GM13977 (cell line): ENCODE measurements around the gene ALKBH2.

Experiments
- DNase-seq: peaks from one replicate; pipeline ENCODE4 v3.0.0; 2012; ENCODE audit warnings: low spot score
- in situ Hi-C: fragments of 300-500 bp; cut with MboI; formaldehyde crosslinking; loops from one replicate; pipeline ENCODE4 v1.12.0; 2022; ENCODE audit warnings: low sequenced_read_pairs, low pct_unique_long_range_greater_than_20kb, mixed read lengths, inconsistent platforms; ENCODE audit not compliant: unreplicated experiment
- TF ChIP-seq, protein P1 (sequence below): IDR thresholded peaks from 2 replicates; pipeline ENCODE4 v1.5.1; 2012; ENCODE audit warnings: mild to moderate bottlenecking, control low read depth; ENCODE audit not compliant: insufficient read depth; ENCODE audit errors: extremely low read depth, missing control alignments

Gene ALKBH2

DNA sequence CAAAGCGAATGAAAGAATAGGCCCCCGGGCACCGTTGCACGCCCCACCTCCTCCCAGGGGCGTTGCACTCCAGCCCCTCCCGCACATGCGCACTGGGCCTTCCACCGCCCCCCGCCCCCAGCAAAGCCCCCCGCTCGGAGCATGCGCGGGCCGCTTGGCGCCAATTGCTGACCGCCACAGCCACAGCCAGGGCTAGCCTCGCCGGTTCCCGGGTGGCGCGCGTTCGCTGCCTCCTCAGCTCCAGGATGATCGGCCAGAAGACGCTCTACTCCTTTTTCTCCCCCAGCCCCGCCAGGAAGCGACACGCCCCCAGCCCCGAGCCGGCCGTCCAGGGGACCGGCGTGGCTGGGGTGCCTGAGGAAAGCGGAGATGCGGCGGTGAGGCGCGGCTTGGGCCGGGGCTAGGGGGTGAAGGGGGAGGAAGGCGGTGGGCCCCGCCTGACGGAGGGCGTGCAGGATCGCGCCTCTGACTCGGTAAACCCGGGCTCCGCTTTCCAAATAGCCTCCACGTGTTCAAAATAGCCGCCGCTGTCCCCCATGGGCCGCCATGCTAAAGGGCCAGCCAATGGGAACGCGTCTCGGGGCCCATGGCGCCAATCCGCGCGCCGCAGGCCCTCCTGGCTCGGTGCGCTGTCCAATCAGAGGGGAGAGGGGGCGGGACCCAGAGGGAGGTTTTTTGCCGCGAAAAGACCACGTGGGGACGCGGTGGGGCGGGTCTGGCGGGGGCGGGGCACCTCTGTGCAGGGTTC is 4.3 kb upstream of the ALKBH2 start, which contains the start of gene UNG:
Gene UNG, plus strand, starts transcription at position 163 of the 748 bp plus-strand sequence. Its CDS starts 83 bp downstream, at position 246.
- in situ Hi-C loops, result loop anchor here (25.0 kb wide), 2 partner anchors 235 to 435 kb away; partner anchors contain the start of gene SSH1
- TF ChIP-seq, protein P1, sequence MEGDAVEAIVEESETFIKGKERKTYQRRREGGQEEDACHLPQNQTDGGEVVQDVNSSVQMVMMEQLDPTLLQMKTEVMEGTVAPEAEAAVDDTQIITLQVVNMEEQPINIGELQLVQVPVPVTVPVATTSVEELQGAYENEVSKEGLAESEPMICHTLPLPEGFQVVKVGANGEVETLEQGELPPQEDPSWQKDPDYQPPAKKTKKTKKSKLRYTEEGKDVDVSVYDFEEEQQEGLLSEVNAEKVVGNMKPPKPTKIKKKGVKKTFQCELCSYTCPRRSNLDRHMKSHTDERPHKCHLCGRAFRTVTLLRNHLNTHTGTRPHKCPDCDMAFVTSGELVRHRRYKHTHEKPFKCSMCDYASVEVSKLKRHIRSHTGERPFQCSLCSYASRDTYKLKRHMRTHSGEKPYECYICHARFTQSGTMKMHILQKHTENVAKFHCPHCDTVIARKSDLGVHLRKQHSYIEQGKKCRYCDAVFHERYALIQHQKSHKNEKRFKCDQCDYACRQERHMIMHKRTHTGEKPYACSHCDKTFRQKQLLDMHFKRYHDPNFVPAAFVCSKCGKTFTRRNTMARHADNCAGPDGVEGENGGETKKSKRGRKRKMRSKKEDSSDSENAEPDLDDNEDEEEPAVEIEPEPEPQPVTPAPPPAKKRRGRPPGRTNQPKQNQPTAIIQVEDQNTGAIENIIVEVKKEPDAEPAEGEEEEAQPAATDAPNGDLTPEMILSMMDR, result no peak
- DNase-seq, result peak; percentile 99

DNA sequence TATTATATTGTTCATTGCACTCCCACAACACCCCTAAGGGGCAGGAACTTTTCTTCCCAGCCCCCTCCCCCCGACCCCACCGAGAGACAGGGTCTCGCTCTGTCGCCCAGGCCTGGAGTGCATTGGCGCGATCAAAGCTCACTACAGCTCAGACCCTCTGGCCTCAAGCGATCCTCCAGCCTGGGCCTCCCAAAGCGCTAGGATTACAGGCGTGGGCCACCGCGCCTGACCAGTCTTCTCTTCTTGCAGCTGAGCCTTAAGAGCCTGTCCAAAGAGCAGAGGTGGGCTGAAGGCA is 3.8 kb upstream of the ALKBH2 start:
- DNase-seq, result no peak
- in situ Hi-C loops, result loop anchor here (25.0 kb wide), 2 partner anchors 235 to 435 kb away; partner anchors contain the start of gene SSH1

DNA sequence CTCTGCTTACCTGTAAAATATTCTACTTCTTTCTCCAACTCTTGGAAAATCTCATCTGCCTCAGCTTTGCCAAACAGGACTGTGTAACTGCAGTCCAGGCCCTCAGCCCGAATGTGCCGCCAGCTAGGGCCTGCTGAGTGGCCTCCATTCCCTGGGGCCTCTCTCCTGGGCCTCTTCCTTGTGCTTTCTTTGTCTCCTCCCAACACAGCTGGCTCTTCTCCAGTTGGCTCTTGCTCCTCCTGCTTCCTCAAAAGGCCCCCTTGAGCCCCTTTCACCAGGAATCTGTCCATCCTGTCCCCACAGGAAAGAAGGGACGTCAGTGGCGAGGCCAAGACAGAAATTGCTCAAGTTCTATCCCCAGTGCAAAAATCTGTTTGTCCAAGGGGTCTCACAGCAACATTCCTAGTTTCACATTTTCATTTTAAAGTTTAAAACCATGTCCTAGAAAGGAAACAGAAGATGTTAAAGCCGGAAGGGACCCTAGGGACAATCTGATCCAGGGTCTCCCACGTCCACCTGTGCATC is 713 bp downstream of the ALKBH2 start:
- TF ChIP-seq, protein P1, result no peak
- no peak for DNase-seq
- in situ Hi-C loops, result loop anchor here (25.0 kb wide), 2 partner anchors 230 to 430 kb away; partner anchors contain the start of gene SSH1

More for the DNA sequence above, 3.8 kb upstream of the ALKBH2 start:
- TF ChIP-seq, protein P1, result no peak

DNA sequence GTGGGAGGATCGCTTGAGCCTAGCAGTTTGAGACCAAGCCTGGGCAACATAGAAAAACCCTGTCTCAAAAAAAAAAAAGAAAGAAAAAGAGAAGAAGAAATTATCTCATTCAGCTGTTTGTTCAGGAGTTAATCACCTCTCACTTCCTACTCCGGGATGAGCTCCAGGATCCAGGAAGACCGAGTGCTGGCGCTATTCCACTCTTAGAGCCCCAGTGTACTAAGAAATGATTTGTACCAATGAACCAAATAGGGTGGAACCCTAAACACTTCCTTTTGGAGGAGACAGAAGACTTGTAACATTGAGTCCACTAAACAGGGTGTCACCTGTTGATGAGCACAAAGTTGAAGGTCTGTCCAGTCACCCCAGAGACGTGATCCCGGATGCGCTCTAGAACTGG is 3.6 kb downstream of the ALKBH2 start:
- DNase-seq, result no peak
- in situ Hi-C loops, result loop anchor here (25.0 kb wide), 2 partner anchors 227 to 427 kb away; partner anchors contain the start of gene SSH1
- TF ChIP-seq, protein P1, result no peak

DNA sequence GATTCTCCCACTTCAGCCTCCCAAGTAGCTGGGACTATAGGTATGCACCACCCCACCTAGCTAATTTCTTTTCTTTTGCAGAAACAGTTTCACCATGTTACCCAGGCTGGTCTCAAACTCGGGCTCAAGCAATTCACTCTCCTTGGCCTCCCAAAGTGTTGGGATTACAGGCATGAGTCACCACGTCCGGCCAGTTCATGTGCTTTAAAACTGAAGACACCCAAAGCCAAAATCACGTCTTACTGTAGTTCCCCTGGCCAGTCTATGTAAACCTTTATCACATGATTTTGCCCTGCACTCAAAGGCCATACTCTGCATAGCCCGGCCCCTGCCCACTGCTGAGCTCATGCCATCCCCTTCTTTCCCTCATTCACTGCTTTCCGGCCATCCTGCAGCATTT is 4.5 kb downstream of the ALKBH2 start:
- in situ Hi-C loops, result loop anchor here (25.0 kb wide), 2 partner anchors 227 to 427 kb away; partner anchors contain the start of gene SSH1
- TF ChIP-seq, protein P1, result no peak
- no peak for DNase-seq

DNA sequence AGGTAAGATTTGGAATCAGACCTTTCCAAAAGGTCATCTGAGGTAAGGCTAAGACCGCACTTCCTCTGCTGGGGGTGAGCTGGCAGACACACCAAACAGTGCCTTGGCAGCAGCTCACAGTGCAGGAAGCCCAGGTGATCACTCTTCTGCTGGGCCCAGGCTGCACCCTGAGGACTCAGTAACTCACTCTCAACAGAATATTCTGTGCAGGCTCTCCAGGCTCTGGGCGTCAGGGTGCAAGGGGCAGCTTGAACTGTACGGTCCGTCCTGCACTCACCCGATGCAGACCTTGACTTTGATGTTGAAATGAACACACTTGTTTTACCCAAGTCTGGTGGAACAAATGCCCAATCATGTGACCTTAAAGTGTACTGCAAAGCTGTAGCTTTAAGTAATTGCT is 6.0 kb downstream of the ALKBH2 start:
- in situ Hi-C loops, result loop anchor here (25.0 kb wide), 2 partner anchors 225 to 425 kb away; partner anchors contain the start of gene SSH1

More for the DNA sequence above, 6.0 kb downstream of the ALKBH2 start:
- DNase-seq, result no peak
- TF ChIP-seq, protein P1, result no peak
